Stimulated activated CD4-positive, alpha-beta T cell treated with anti-CD3 and anti-CD28 coated beads, Interleukin-1b, Interleukin-23, amount 100 ng/mL, for 1 hour (primary cell): ENCODE measurements around the gene TFPI.
"Not testable (repeated sequence)": the region's sequence is repeated elsewhere in the genome, so short reads cannot be mapped to it uniquely, and the experiment has no call there.

Experiments
- DNase-seq, 2 donors: peaks; one replicate each; pipeline ENCODE4 v3.0.0-alpha.2; 2020; ENCODE audit warnings: low read depth in 2 of 2

TFPI gene

DNA sequence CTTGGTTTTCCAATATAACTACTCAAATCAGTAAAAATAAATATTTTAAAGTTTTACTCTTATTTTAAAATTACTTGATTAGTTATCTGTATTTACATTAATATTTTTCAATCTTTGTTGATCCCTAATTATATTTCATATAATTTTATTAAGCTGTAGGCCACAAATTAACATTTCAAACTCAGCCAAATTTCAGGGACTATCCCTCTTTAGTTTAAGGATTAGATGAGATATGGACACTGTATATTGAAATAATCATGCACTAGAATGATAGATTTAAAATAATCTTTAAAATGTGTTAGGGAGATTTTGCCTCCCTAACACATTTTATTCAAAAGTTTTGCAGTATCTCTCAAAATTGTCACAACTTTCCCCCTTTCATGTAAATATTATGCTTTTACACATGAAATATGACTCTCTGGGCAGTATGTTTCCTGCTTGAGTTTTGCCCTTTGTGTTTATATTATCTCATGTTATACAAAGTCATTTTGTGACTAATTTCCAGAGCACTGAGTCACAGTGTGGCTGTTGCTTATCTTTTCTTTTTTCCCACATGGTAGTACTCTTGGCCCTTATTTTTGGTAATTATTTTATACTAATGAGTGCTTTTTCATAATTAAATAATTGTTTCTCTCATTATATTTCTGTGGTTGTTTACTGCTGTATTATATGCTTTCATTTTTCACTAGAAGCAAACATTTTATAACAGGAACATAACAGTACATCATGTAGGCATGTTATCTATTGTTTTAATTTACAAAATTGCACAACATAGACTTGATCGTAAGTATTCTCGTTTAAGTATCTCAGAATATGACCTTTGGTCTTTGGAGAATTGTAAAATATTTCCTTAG lies 1.2 kb downstream of the TFPI start:
- no peak for DNase-seq

DNA sequence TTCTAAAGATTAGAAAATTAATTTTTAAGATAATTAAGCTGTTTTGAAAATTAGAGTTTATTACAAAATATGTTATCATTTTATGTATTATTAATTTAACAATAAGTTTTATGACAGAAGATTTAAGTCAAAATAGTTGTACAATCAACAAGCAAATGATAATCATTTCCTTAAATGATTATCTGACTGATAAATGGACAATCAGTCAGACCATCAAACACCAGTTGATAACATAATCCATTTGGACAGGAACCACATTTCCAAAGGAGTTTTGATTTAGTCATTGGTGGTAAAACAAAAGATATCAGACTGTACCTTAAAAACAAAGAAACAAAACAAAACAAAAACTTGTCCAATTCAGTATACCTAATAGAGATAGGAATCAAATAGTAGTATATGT lies 1.9 kb downstream of the TFPI start:
- no peak for DNase-seq

DNA sequence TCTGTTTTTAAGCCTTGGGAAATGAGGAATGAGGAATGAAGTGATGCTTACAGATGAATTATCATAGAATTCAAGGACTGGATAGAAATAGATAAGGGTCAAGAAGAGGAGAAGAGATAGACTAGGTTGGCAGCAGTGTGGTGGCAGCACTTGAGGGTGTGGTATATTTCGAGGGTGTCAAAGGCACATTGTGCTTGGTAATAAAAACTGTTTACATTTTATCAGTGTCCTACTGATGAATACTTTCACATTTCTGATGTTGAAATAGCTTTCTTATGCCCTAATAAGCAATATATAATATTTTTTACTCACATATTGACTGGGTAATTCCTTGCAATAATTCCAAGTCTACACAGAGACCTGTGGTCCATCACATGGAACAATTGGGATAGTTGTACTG lies 3.4 kb downstream of the TFPI start:
- DNase-seq, result no peak

DNA sequence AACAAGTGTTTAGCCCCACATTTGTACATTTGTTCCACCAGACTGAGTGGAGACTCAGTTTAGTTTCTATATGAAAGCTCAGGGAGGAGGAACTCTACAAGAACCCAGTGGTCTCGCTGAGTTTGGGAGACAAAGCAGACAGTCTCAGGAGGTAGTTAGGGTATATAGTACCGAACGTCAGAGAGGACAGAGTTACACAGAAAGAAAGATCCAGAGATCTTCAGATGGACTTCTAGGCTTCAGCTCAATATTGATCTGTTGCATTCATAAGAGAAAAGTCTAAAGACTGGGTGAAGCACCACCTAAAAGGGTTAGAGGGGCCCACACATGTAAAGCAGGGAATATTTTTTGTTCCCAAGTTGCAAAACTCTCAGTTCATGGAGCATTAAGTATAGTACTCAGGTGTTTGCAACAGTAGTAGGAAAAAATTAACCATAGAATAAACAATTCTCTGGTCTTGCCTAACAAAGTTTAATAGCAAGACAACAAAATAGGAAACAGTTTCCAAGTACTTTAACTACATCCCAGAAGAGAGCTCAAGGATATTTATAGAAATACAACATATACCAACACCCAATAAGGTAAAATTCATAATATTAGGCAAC lies 4.2 kb downstream of the TFPI start:
- DNase-seq, result no peak

DNA sequence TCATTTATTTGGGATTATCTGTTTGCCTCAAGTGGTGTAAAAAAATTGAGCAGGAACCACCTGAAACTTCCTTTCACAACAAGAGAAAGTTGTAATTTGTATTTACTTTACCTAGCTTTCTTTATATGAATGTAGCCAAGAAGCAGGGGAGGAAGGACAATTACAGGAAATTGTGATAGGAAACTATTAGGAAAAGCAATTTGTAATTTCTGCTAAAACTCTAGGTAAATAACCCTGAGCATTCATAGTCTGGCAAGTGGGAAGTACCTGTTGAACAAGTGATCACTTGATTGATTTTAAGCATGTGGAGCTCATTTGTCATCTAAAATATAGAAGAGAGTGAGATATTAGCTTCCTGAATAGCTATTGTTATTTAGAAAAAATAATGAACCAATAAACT lies 5.0 kb downstream of the TFPI start:
- no peak for DNase-seq

DNA sequence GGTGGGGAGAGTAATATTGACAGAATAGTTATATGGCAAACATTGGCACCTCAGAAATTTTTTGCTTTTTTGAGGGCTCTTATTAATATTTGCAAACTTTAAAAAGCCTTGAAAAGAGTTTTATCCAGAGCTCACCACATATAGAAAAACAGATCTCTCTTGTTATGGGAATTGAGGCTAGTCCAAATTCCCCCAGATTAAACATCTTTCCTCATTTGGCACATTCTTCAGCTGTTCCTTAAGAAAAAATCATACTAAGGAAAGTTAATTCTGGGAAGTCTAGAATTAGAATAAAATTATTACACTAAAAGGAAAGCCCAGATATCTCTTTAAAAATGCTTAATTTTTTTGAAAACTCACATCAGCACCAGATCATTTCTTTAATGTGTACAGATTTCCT lies 5.6 kb downstream of the TFPI start:
- DNase-seq, result no peak

DNA sequence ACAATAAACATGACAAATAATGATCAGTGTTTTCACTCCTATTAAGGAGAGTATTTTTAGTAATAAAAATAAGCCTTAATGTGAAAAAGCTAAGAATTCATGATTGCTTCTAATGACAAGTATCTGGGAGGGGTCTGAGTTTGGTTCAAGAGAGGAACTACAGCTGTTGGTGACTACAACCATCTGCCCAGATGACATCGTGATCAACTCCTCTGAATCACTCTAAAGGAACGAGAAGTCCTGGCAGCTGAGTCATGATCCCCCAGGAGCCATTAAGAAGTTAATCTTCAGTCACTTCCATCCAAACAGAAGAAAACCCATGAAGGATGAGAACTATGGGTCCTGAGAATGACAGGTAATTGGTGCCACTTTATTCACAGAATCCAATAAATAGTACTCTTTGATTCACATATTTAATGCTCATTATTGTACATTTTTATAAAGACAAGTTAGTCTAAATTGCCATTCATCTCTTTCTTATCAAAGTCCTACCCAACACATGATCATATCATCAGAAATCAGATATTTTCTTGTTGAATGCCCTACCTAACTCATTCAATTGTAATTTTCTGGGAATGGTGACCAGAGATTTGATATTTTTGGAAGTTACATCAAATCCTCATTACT lies 6.8 kb downstream of the TFPI start:
- DNase-seq, result no peak

DNA sequence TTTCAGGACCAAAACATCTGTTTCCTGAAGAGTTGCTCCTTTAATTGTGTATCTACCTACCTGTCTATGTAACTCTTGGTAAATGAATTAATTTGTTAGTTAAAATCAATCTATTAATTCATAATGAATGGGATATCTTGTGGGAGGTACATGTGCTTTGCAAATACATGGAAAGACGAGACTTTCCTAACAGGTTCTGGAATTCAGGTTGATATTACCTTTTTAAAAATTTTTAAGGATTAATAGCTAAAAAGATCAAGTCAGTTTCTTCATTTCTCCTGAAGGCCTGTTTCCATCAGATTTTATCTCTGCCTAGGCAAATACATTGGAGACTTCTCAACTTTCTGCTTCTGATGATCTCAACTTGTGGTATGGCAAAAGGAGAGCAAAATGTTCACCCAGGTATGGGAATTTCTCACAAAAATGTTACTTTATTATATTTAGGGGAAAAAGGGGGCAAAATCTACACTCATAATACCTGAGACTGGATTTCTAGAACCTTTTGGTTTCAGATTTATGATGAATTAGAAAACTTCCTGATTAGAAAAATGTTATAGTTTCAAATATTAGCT lies 7.4 kb downstream of the TFPI start:
- no peak for DNase-seq

DNA sequence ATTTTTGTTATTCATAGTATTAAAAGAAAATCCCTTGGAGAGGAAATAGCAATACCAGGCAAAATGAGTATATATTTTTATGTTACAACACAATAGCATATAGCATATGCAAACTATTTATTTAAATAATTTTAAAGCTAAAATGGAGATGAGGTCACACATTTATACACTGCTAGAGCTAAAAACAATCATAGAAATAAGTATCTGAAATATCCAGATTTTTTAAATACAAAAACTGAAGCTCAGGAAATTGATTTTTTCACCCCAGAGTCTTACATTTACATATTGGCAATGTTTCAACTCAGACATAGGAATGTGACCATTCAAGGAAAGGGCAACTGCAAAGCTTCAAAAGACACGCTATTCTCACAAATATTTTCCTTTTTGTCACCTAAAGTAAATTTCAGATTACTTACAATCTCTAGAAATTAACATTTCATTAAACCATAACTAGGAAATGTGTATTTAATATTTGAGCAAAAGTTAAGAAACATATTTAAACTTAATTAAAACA lies 8.9 kb downstream of the TFPI start:
- no peak for DNase-seq

DNA sequence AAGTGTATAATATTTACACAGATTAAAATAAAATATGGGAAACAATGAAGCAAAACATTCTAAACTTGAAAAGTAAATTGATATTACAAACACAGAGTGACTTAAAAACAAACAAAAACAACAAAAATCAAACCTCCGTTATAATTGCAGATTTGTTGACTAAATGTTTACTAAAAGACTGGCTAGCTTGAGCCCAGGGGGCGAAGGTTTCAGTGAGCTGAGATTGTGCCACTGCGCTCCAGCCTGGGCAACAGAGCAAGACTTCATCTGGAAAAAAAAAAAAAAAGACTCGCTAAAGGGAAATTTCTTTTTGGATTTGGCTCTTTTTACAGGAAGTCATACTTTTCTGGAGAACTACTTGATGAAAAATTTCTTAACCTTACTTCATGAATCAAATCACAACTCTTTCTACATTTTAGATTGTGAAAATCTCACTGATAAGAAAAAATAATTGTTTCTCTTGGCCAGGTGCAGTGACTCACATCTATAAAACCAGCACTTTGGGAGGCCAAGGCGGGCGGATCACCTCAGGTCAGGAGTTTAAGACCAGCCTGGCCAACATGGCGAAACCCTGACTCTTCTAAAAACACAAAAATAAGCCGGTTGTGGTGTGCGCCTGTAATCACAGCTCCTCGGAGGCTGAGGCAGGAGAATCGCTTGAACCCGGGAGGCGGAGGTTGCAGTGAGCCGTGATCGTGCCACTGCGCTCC lies 9.7 kb downstream of the TFPI start:
- no peak for DNase-seq

DNA sequence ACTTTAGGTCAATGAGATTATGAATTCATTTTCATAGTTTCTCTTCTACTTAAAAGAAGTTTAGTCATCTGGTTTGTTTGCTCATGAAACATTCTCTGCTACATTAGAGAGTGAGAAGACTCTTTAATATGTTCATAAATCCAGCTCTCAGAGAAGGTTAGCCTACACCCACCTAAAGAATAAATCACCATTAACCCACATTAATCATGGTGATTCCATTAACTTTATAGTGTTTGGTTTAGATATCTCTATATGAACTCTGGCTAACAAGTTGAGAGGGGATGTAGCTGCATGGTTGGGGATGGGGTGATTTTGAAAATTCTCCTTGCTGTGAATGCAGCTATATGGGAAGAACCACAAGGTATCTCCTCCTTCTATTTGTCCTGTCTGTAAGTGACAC lies 10.7 kb downstream of the TFPI start:
- DNase-seq, result no peak

DNA sequence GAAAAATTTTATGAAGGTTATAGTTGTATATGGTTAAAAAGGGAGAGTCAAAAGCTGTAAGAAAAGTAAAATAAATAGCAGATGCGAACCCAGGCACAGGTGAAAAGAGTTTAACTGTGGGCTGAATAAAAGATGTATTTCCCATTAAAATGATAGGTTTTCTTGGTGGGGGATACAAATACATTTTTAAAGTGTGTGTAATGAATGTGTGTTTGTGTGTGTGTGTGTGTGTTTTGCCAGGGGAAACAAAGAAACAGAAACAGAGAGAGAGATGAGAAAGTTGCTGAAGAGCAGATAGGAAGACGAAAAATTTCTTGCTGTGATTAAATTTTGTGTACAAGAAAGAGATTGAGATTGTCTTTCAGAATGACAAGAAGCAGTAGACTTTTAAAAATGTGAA lies 12.1 kb downstream of the TFPI start:
- no peak for DNase-seq

DNA sequence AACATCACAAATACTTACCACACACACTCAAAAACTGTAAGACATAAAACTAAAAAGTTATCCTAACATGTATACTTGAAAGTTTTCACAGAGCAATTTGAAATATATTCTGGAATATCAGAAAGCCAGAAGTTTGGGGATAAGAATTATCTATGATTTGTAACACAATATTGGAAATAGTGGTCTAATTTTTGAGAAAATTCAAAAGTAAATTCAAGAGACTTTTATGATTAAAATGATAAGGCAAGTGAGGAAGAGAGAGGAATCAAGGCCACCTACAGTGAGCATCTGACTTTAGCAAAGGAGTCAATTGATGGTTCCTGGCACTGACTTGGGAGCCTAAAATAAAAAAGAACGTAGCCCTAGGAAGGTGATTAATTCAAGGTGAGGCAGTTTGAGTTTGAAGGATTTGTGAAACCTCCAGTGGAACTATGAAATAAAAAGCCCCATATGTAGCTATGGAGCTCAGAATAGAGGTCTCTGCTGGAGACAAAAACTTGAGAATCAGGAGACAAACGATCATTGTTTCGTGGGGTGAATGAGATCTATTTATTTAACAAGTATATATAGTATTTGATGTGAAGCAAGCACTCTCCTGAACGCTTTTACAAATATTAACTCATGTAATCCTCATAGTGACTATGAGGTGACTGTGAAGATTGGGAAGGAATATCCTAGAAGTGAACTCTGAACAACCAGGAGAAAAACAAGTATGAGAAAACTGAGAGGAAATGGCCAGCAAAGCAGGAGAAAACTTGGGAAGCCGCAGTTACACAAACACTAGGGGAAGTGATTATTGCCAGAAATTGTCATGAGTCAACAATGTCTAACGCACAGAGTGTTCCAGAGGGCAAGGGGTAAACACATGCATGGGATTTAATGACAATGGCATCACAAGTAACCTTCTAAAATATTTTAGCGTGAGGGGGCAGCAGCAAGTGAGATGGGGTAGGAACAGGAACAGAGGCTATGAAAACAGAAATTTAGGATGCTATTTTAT lies 12.8 kb downstream of the TFPI start:
- DNase-seq, result no peak

DNA sequence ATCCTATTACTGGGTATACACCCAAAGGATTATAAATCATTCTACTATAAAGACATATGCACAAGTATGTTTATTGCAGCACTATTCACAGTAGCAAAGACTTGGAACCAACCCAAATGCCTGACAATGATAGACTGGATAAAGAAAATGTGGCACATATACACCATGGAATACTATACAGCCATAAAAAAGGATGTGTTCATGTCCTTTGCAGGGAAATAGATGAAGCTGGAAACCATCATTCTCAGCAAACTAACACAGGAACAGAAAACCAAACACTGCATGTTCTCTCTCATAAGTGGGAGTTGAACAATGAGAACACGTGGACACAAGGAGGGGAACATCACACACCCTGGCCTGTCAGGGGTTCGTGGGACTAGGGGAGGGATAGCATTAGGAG lies 16.0 kb downstream of the TFPI start:
- not testable (repeated sequence) for DNase-seq

DNA sequence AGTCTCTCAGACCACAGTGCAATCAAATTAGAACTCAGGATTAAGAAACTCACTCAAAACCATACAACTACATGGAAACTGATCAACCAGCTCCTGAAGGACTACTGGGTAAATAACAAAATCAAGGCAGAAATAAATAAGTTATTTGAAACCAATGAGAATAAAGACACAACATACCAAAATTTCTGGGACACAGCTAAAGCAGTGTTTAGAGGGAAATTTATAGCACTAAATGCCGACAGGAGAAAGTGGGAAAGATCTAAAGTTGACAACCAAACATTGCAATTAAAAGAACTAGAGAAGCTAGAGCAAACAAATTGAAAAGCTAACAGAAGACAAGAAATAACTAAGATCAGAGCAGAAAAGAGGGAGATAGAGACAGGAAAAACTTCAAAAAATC lies 18.9 kb downstream of the TFPI start:
- DNase-seq, result not testable (repeated sequence)

DNA sequence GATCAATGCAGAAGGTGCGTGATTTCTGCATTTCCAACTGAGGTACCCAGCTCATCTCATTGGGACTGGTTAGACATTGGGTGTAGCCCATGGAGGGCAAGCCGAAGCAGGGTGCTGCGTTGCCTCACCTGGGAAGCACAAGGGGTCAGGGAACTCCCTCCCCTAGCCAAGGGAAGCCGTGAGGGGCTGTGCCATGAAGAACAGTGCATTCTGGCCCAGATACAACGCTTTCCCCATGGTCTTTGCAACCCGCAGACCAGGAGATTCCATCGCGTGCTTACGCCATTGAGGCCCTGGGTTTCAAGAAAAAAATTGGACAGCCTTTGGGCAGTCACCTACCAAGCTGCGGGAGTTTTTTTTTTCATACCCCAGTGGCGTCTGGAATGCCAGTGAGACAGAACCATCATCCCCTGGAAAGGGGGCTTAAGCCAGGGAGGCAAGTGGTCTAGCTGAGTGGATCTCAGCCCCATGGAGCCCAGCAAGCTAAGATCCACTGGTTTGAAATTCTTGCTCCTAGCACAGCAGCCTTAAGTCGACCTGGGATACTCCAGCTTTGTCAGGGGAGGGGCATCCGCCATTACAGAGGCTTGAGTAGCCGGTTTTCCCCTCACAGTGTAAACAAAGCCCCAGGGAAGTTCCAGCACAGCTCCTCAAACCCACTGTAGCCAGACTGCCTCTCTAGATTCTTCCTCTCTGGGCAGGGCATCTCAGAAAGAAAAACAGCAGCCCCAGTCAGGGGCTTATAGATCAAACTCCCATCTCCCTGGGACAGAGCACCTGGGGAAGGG lies 21.7 kb downstream of the TFPI start:
- DNase-seq, result no peak

DNA sequence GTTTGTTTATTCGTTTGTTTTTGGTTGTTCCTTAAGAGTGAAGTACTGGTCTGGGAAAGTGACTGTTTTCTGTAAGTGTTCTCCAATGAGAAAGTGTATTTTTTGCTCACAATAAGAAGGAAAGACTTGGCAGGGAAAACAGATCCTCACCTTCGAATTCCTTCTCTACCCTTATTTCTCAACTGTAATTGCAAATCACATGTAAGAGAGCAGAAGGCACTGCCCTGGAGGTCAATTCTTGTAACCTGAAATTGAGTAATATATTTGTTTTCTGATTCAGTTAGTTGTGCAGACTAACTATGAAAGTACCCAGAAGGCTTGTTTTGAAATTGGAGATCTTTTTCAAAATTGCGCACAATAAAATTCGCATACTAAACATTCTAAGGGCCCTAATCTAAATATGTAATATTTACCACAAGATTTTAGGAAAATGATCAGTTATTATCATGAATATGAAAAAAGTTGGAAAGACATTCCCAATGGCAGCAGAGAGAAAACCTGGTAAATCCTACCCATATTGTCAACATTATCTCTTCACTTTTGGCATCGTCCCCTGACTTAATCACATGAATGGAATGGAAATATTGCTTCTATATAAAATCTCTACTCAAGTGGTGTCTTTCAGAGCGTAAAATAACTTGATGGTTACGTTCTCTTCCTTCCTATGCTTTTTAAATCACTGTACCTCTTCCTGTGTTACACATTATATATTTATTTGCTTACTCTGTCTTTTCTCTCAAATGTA lies 24.1 kb downstream of the TFPI start:
- DNase-seq, result no peak

DNA sequence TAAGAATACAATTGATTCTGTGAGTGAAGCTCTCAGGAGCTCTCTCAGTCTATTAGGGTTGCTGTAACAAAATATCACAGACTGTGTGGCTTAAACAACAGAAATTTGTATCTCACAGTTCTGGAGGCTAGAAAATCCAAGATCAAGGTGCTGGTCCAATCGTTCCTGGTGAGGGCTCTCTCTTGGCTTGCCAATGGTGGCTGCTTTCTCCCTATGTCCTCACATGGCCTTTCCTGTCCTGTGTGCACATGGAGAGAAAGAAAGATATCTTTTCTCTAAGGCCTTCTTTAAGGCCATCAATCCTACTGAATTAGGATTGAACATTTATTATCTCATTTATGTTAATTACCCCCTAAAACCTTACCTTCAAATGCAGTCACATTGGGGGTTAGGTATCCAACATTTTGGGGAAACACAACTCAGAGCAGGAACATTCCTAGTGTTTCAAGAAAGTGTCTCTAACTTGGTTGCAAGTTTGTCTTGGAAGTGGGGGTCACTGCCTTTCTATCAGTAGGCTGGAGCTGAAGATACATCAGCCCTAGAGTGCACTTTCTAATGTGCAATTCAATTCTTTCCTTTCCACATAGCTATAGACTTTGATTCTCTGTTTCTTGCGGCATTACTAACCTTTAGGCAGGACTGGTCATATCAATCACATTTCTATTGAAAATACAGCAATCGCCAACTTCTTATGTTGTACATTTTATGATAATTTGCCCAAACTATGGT lies 24.8 kb downstream of the TFPI start:
- no peak for DNase-seq
